Kidney capillary endothelial cell (primary cell): ENCODE measurements around the gene CDH13.
A peak's percentile ranks its signal among the peaks of the same experiment; 100 is the strongest.

ENCODE experiments used
- DNase-seq: peaks from one replicate; pipeline ENCODE4 v3.0.0-alpha.2; 2018; ENCODE audit warnings: low spot score

CDH13 gene

GRCh38 chr16:83619381-83620150 lies 992.8 kb downstream of the CDH13 start:
- DNase-seq, result no peak

- DNase-seq, result no peak
Observed at GRCh38 chr16:83622010-83622409, 995.2 kb downstream of the CDH13 start.

GRCh38 chr16:83623091-83623730 lies 996.4 kb downstream of the CDH13 start:
- no peak for DNase-seq

- no peak for DNase-seq
Observed at GRCh38 chr16:83623892-83624291, 997.1 kb downstream of the CDH13 start.

GRCh38 chr16:83624429-83625120 lies 997.8 kb downstream of the CDH13 start:
- DNase-seq, result no peak

- no peak for DNase-seq
Observed at GRCh38 chr16:83626204-83626603, 999.4 kb downstream of the CDH13 start.

GRCh38 chr16:83626676-83627075 lies 999.9 kb downstream of the CDH13 start:
- no peak for DNase-seq

GRCh38 chr16:83627996-83628395 lies 1001.2 kb downstream of the CDH13 start:
- no peak for DNase-seq

GRCh38 chr16:83629426-83629825 lies 1002.7 kb downstream of the CDH13 start:
- DNase-seq, result no peak

GRCh38 chr16:83629836-83630235 lies 1003.1 kb downstream of the CDH13 start:
- DNase-seq, result no peak

- no peak for DNase-seq
Observed at GRCh38 chr16:83630979-83631378, 1004.2 kb downstream of the CDH13 start.

GRCh38 chr16:83633286-83633685 lies 1006.5 kb downstream of the CDH13 start:
- no peak for DNase-seq

- no peak for DNase-seq
Observed at GRCh38 chr16:83648347-83648746, 1021.6 kb downstream of the CDH13 start.

GRCh38 chr16:83651871-83652270 lies 1025.1 kb downstream of the CDH13 start:
- DNase-seq, result no peak

GRCh38 chr16:83652943-83653342 lies 1026.2 kb downstream of the CDH13 start:
- no peak for DNase-seq

- DNase-seq, result no peak
Observed at GRCh38 chr16:83653785-83654184, 1027.0 kb downstream of the CDH13 start.

GRCh38 chr16:83660282-83660681 lies 1033.5 kb downstream of the CDH13 start:
- no peak for DNase-seq

- no peak for DNase-seq
Observed at GRCh38 chr16:83661656-83662055, 1034.9 kb downstream of the CDH13 start.

- DNase-seq, result no peak
Observed at GRCh38 chr16:83666449-83666848, 1039.7 kb downstream of the CDH13 start.

GRCh38 chr16:83669456-83669855 lies 1042.7 kb downstream of the CDH13 start:
- DNase-seq, result no peak

- DNase-seq, result peak; percentile 30
Observed at GRCh38 chr16:83674931-83675535, 1048.3 kb downstream of the CDH13 start.

GRCh38 chr16:83676086-83676485 lies 1049.3 kb downstream of the CDH13 start:
- no peak for DNase-seq

GRCh38 chr16:83680980-83681379 lies 1054.2 kb downstream of the CDH13 start:
- DNase-seq, result no peak
